Stomach smooth muscle (tissue), 2 donors: Measurements from ENCODE around the gene GRK1.
"Not testable (repeated sequence)": the region's sequence is repeated elsewhere in the genome, so short reads cannot be mapped to it uniquely, and the experiment has no call there.

ENCODE experiments used
- H3K27ac ChIP-seq: one replicate; pipeline ENCODE4 v1.7.0; 2013; ENCODE audit warnings: mild to moderate bottlenecking, low read length, inconsistent platforms
- H3K27me3 ChIP-seq, 2 donors: one replicate each; pipeline ENCODE4 v1.7.0; 2013; ENCODE audit warnings: low read length in 2 of 2; ENCODE audit not compliant: insufficient read depth in 2 of 2, control insufficient read depth in 1 of 2
- H3K36me3 ChIP-seq, 2 donors: one replicate each; pipeline ENCODE4 v1.7.0; 2013; ENCODE audit warnings: low read length in 2 of 2; ENCODE audit not compliant: control insufficient read depth in 2 of 2, insufficient read depth in 2 of 2
- H3K4me1 ChIP-seq: one replicate; pipeline ENCODE4 v1.7.0; 2013; ENCODE audit warnings: low read length; ENCODE audit not compliant: control insufficient read depth, insufficient read depth
- H3K4me3 ChIP-seq, 2 donors: one replicate each; pipeline ENCODE4 v1.7.0; 2013; ENCODE audit warnings: low read length in 2 of 2
- H3K9ac ChIP-seq, 2 donors: one replicate each; pipeline ENCODE4 v1.7.0; 2013; ENCODE audit warnings: low read length in 2 of 2, mild to moderate bottlenecking in 1 of 2
- H3K9me3 ChIP-seq, 2 donors: one replicate each; pipeline ENCODE4 v1.7.0; 2013; ENCODE audit warnings: low read length in 2 of 2; ENCODE audit not compliant: control insufficient read depth in 2 of 2
- donor health status: healthy.
- donor health status: Pancreatic carcinoma.

GRK1 gene

GRCh38 chr13:113740661-113741060 is 73.6 kb downstream of the GRK1 start:
- H3K4me1 ChIP-seq = peaks cover 2% of the 10 kb centered on the region

GRCh38 chr13:113741191-113741668 is 74.2 kb downstream of the GRK1 start:
- Histone ChIP-seq H3K4me3 (no peak overlapping the region), H3K27me3 (peaks cover 9 to 12% of the 10 kb centered on the region in 2 donors), H3K36me3 (no peaks in the 10 kb centered on the region), H3K27ac (no peak overlapping the region), H3K9me3 (no peaks in the 10 kb centered on the region), H3K9ac (no peak overlapping the region), H3K4me1 (peaks cover 2% of the 10 kb centered on the region)

More at GRCh38 chr13:113740661-113741060, 73.6 kb downstream of the GRK1 start:
- H3K9ac ChIP-seq = no peak overlapping the region
- H3K27ac ChIP-seq = no peak overlapping the region
- no peak overlapping the region for H3K4me3 ChIP-seq
- peaks cover 9 to 14% of the 10 kb centered on the region in 2 donors for H3K27me3 ChIP-seq
- H3K36me3 ChIP-seq = no peaks in the 10 kb centered on the region
- H3K9me3 ChIP-seq = no peaks in the 10 kb centered on the region

- no peaks in the 10 kb centered on the region for H3K9me3 ChIP-seq
- no peak overlapping the region for H3K9ac ChIP-seq
- no peaks in the 10 kb centered on the region for H3K36me3 ChIP-seq
- peaks cover 9 to 12% of the 10 kb centered on the region in 2 donors for H3K27me3 ChIP-seq
- H3K4me3 ChIP-seq = no peak overlapping the region
- H3K4me1 ChIP-seq = peaks cover 2% of the 10 kb centered on the region
- H3K27ac ChIP-seq = no peak overlapping the region
These were observed 75.0 kb downstream of the GRK1 start for GRCh38 chr13:113742000-113742441.

GRCh38 chr13:113742445-113743120 is 75.6 kb downstream of the GRK1 start:
- H3K36me3 ChIP-seq = no peaks in the 10 kb centered on the region
- peaks cover 2% of the 10 kb centered on the region for H3K4me1 ChIP-seq
- H3K9ac ChIP-seq = no peak overlapping the region
- peaks cover 9 to 12% of the 10 kb centered on the region in 2 donors for H3K27me3 ChIP-seq
- no peak overlapping the region for H3K4me3 ChIP-seq
- no peaks in the 10 kb centered on the region for H3K9me3 ChIP-seq
- no peak overlapping the region for H3K27ac ChIP-seq

GRCh38 chr13:113743366-113744195 is 76.6 kb downstream of the GRK1 start:
- Histone ChIP-seq H3K9me3 (no peaks in the 10 kb centered on the region), H3K36me3 (no peaks in the 10 kb centered on the region), H3K27ac (no peak overlapping the region), H3K27me3 (peaks cover 9 to 12% of the 10 kb centered on the region in 2 donors), H3K4me1 (peaks cover 2% of the 10 kb centered on the region), H3K4me3 (no peak overlapping the region), H3K9ac (no peak overlapping the region)

- H3K27me3 ChIP-seq = peaks cover 8 to 12% of the 10 kb centered on the region in 2 donors
- no peak overlapping the region for H3K4me3 ChIP-seq
- no peaks in the 10 kb centered on the region for H3K36me3 ChIP-seq
- no peaks in the 10 kb centered on the region for H3K9me3 ChIP-seq
- peaks cover 2% of the 10 kb centered on the region for H3K4me1 ChIP-seq
- H3K27ac ChIP-seq = no peak overlapping the region
- H3K9ac ChIP-seq = no peak overlapping the region
These were observed 77.4 kb downstream of the GRK1 start for GRCh38 chr13:113744197-113745000.

- peaks cover 2% of the 10 kb centered on the region for H3K4me1 ChIP-seq
- no peaks in the 10 kb centered on the region for H3K9me3 ChIP-seq
- no peak overlapping the region for H3K9ac ChIP-seq
- no peaks in the 10 kb centered on the region for H3K36me3 ChIP-seq
- H3K27ac ChIP-seq = no peak overlapping the region
- no peak overlapping the region for H3K4me3 ChIP-seq
- H3K27me3 ChIP-seq = peaks cover 4 to 7% of the 10 kb centered on the region in 2 donors
These were observed 78.0 kb downstream of the GRK1 start for GRCh38 chr13:113745059-113745458.

- not testable (repeated sequence) for H3K4me1 ChIP-seq, H3K9ac ChIP-seq, H3K4me3 ChIP-seq, H3K9me3 ChIP-seq, H3K27me3 ChIP-seq, H3K27ac ChIP-seq, H3K36me3 ChIP-seq
These were observed 78.6 kb downstream of the GRK1 start for GRCh38 chr13:113745500-113746142.

GRCh38 chr13:113746143-113746525 is 79.1 kb downstream of the GRK1 start:
- H3K27me3 ChIP-seq = peaks cover 0 to 6% of the 10 kb centered on the region in 2 donors
- no peaks in the 10 kb centered on the region for H3K9me3 ChIP-seq
- H3K27ac ChIP-seq = no peak overlapping the region
- H3K36me3 ChIP-seq = no peaks in the 10 kb centered on the region
- H3K4me3 ChIP-seq = no peak overlapping the region
- peaks cover 2% of the 10 kb centered on the region for H3K4me1 ChIP-seq
- no peak overlapping the region for H3K9ac ChIP-seq

GRCh38 chr13:113746671-113747070 is 79.7 kb downstream of the GRK1 start:
- H3K36me3 ChIP-seq = no peaks in the 10 kb centered on the region
- H3K4me3 ChIP-seq = no peak overlapping the region
- peaks cover 0 to 6% of the 10 kb centered on the region in 2 donors for H3K27me3 ChIP-seq
- H3K9ac ChIP-seq = no peak overlapping the region
- H3K27ac ChIP-seq = no peak overlapping the region
- peaks cover 2% of the 10 kb centered on the region for H3K4me1 ChIP-seq
- H3K9me3 ChIP-seq = no peaks in the 10 kb centered on the region
